BE2C (cell line): ENCODE results near the gene NUP188.
"Not testable (repeated sequence)": the region's sequence is repeated elsewhere in the genome, so short reads cannot be mapped to it uniquely, and the experiment has no call there.

Experiments used
- DNase-seq: peaks from one replicate; pipeline ENCODE4 v3.0.0-alpha.2; 2020
- H3K27me3 ChIP-seq: fragments of 250-450 bp; sonication (Bioruptor Pico); 2 replicates; pipeline ENCODE4 v1.5.1; 2020; ENCODE audit warnings: mild to moderate bottlenecking
- H3K36me3 ChIP-seq: fragments of 250-450 bp; sonication (Bioruptor Pico); 2 replicates; pipeline ENCODE4 v1.5.1; 2020; ENCODE audit warnings: mild to moderate bottlenecking
- H3K4me1 ChIP-seq: fragments of 250-450 bp; sonication (Bioruptor Pico); 2 replicates; pipeline ENCODE4 v1.5.1; 2020
- H3K4me3 ChIP-seq: 2 replicates; pipeline ENCODE4 v1.5.1; 2011; ENCODE audit warnings: low read depth, low read length
- H3K9me3 ChIP-seq: fragments of 250-450 bp; sonication (Bioruptor Pico); 2 replicates; pipeline ENCODE4 v1.5.1; 2020
- TF ChIP-seq, protein P1 (sequence below): IDR thresholded peaks from 2 replicates; pipeline ENCODE4 v1.5.1; 2012; ENCODE audit warnings: mild to moderate bottlenecking, low read depth, low read length

NUP188 gene

DNA sequence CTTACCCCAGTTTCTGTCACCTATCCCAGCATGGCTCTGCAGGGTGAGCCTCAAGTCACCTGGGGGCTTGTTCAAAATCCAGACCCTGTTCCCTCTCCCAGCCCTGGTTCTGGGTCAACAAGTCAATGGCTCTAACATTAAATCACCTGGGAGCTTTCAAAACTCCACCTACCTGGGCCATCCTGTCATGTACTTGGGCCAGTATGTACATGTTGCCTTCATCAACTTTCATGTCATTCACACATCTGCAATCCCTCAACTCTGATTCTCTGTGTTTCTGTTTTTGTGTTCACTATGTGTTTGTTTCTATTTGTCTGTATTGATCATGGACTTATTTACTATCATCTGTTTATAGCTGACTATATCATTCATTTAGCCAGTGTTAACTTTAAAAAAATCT, 82.7 kb downstream of the NUP188 start:
- Histone ChIP-seq H3K4me3 (no peak overlapping the region), H3K27me3 (no peaks in the 10 kb centered on the region), H3K4me1 (peaks cover 5% of the 10 kb centered on the region), H3K36me3 (no peaks in the 10 kb centered on the region), H3K9me3 (no peaks in the 10 kb centered on the region)
- TF ChIP-seq, protein P1, sequence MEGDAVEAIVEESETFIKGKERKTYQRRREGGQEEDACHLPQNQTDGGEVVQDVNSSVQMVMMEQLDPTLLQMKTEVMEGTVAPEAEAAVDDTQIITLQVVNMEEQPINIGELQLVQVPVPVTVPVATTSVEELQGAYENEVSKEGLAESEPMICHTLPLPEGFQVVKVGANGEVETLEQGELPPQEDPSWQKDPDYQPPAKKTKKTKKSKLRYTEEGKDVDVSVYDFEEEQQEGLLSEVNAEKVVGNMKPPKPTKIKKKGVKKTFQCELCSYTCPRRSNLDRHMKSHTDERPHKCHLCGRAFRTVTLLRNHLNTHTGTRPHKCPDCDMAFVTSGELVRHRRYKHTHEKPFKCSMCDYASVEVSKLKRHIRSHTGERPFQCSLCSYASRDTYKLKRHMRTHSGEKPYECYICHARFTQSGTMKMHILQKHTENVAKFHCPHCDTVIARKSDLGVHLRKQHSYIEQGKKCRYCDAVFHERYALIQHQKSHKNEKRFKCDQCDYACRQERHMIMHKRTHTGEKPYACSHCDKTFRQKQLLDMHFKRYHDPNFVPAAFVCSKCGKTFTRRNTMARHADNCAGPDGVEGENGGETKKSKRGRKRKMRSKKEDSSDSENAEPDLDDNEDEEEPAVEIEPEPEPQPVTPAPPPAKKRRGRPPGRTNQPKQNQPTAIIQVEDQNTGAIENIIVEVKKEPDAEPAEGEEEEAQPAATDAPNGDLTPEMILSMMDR, result no peak
- no peak for DNase-seq

DNA sequence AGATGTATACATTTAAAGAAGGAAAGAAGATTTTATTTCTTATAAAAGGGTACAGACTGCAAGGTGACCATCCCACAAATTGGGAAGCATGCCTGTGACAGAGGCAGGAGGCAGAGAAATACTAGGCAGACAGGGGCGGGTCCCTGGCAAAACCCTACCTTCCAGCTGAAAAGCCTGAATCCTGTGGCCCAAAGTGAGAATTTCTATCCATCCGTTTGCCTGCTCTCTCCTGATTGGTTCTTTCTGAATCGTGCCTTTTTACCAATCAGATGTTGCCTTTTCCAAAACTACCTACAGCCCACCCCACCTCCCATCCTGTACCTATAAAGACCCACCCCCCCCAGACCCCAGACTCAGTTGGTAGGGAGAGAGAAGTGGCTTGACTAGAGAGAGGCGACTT, 84.0 kb downstream of the NUP188 start:
- Histone ChIP-seq H3K27me3 (no peaks in the 10 kb centered on the region), H3K4me1 (no peaks in the 10 kb centered on the region), H3K9me3 (no peaks in the 10 kb centered on the region), H3K4me3 (no peak overlapping the region), H3K36me3 (no peaks in the 10 kb centered on the region)
- no peak for DNase-seq
- TF ChIP-seq, protein P1, result no peak

GRCh38 chr9:129032541-129033159, 85.2 kb downstream of the NUP188 start:
- Histone ChIP-seq H3K9me3 (no peaks in the 10 kb centered on the region), H3K27me3 (no peaks in the 10 kb centered on the region), H3K4me1 (no peaks in the 10 kb centered on the region), H3K36me3 (no peaks in the 10 kb centered on the region), H3K4me3 (no peak overlapping the region)
- DNase-seq, result no peak
- TF ChIP-seq, protein P1, result no peak

DNA sequence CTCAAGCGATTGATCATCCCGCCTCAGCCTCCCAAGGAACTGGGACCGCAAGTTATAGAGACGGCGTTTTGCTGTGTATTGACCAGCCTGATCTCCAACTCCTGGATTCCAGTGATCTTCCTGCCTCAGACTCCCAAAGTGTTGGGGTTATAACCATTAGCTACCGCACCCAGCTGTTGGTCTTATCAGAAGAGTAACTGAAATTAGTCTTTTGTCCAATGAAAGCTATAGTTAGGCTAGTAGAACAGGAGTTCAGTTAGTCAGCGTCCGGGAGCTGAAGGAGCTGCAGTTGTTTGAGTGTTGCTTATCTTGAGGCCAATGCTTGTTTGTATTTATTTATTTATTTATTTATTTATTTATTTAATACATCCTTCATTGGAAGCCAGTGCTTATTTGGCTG, 85.7 kb downstream of the NUP188 start:
- Histone ChIP-seq H3K4me3 (no peak overlapping the region), H3K36me3 (no peaks in the 10 kb centered on the region), H3K4me1 (no peaks in the 10 kb centered on the region), H3K9me3 (no peaks in the 10 kb centered on the region), H3K27me3 (no peaks in the 10 kb centered on the region)
- TF ChIP-seq, protein P1, result no peak
- DNase-seq, result no peak

GRCh38 chr9:129035838-129036237, 88.3 kb downstream of the NUP188 start:
- not testable (repeated sequence) for H3K9me3 ChIP-seq, H3K36me3 ChIP-seq, H3K27me3 ChIP-seq, DNase-seq, H3K4me1 ChIP-seq
- H3K4me3 ChIP-seq, result peak overlapping the region; percentile 94

GRCh38 chr9:129036241-129036922, 88.9 kb downstream of the NUP188 start, which contains the start of gene MIGA2:
Gene MIGA2 (plus strand): TSS chr9:129036626. CDS start chr9:129040595, 3,969 bp downstream.
- H3K36me3 ChIP-seq, result peaks cover 9% of the 10 kb centered on the region
- no peaks in the 10 kb centered on the region for H3K9me3 ChIP-seq
- no peaks in the 10 kb centered on the region for H3K27me3 ChIP-seq
- peaks cover 5% of the 10 kb centered on the region for H3K4me1 ChIP-seq
- H3K4me3 ChIP-seq, result peak within 1 kb of the TSS; percentile 94
- TF ChIP-seq, protein P1, result no peak
- peak; percentile 98 for DNase-seq
